ENCODE data around the gene COL5A1.

DNA sequence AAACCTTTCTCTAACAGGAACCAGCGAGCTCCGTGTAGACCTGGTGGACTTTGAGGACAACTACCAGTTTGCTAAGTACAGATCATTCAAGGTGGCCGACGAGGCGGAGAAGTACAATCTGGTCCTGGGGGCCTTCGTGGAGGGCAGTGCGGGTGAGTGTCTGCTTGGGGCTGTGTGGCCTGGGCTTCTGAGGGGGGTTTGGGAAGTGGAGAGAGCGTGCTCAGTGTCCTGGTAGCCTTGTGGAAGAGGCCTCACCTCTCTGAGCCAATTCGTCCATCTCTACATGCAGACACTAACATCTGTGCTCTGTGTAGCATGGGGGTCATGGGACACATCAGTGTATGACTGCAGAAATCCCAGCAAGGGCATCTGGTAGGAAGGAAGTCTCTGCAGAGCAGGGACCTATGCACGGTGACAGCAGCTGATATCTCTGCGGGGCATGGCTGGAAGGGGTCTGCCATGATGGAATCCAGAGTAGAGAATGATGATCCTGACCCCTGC is 244.9 kb downstream of the COL5A1 start:
- no peak for TF ChIP-seq ZFP30 (CRISPR knock-in tag; IDR thresholded peaks at IDR 0.05)
- no peak for TF ChIP-seq ZFP3 (CRISPR knock-in tag; IDR thresholded peaks at IDR 0.05)
- TF ChIP-seq, protein P1, sequence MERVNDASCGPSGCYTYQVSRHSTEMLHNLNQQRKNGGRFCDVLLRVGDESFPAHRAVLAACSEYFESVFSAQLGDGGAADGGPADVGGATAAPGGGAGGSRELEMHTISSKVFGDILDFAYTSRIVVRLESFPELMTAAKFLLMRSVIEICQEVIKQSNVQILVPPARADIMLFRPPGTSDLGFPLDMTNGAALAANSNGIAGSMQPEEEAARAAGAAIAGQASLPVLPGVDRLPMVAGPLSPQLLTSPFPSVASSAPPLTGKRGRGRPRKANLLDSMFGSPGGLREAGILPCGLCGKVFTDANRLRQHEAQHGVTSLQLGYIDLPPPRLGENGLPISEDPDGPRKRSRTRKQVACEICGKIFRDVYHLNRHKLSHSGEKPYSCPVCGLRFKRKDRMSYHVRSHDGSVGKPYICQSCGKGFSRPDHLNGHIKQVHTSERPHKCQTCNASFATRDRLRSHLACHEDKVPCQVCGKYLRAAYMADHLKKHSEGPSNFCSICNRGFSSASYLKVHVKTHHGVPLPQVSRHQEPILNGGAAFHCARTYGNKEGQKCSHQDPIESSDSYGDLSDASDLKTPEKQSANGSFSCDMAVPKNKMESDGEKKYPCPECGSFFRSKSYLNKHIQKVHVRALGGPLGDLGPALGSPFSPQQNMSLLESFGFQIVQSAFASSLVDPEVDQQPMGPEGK (CRISPR knock-in tag; IDR thresholded peaks at IDR 0.05; ENCODE audit: borderline replicate concordance) = no peak
- no peak for TF ChIP-seq CSDC2 (CRISPR knock-in tag; IDR thresholded peaks at IDR 0.05)
- TF ChIP-seq CREB5 (CRISPR knock-in tag; IDR thresholded peaks at IDR 0.05; ENCODE audit: low read depth) = no peak
- no peak for TF ChIP-seq TOX (CRISPR knock-in tag; IDR thresholded peaks at IDR 0.05; ENCODE audit: borderline replicate concordance)
- no peak for TF ChIP-seq ARNTL (CRISPR knock-in tag; IDR thresholded peaks at IDR 0.05; ENCODE audit: borderline replicate concordance, low read depth)
- TF ChIP-seq, protein P2, sequence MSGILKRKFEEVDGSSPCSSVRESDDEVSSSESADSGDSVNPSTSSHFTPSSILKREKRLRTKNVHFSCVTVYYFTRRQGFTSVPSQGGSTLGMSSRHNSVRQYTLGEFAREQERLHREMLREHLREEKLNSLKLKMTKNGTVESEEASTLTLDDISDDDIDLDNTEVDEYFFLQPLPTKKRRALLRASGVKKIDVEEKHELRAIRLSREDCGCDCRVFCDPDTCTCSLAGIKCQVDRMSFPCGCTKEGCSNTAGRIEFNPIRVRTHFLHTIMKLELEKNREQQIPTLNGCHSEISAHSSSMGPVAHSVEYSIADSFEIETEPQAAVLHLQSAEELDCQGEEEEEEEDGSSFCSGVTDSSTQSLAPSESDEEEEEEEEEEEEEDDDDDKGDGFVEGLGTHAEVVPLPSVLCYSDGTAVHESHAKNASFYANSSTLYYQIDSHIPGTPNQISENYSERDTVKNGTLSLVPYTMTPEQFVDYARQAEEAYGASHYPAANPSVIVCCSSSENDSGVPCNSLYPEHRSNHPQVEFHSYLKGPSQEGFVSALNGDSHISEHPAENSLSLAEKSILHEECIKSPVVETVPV (CRISPR knock-in tag; IDR thresholded peaks at IDR 0.05) = no peak
- TF ChIP-seq, protein P3, sequence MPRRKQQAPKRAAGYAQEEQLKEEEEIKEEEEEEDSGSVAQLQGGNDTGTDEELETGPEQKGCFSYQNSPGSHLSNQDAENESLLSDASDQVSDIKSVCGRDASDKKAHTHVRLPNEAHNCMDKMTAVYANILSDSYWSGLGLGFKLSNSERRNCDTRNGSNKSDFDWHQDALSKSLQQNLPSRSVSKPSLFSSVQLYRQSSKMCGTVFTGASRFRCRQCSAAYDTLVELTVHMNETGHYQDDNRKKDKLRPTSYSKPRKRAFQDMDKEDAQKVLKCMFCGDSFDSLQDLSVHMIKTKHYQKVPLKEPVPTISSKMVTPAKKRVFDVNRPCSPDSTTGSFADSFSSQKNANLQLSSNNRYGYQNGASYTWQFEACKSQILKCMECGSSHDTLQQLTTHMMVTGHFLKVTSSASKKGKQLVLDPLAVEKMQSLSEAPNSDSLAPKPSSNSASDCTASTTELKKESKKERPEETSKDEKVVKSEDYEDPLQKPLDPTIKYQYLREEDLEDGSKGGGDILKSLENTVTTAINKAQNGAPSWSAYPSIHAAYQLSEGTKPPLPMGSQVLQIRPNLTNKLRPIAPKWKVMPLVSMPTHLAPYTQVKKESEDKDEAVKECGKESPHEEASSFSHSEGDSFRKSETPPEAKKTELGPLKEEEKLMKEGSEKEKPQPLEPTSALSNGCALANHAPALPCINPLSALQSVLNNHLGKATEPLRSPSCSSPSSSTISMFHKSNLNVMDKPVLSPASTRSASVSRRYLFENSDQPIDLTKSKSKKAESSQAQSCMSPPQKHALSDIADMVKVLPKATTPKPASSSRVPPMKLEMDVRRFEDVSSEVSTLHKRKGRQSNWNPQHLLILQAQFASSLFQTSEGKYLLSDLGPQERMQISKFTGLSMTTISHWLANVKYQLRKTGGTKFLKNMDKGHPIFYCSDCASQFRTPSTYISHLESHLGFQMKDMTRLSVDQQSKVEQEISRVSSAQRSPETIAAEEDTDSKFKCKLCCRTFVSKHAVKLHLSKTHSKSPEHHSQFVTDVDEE (CRISPR knock-in tag; IDR thresholded peaks at IDR 0.05) = no peak
- no peak for TF ChIP-seq ZNF565 (CRISPR knock-in tag; conservative IDR thresholded peaks at IDR 0.05; ENCODE audit: low read depth)
- no peak for TF ChIP-seq TCF4 (CRISPR knock-in tag; IDR thresholded peaks at IDR 0.05; ENCODE audit: borderline replicate concordance)
- TF ChIP-seq GLIS3 (CRISPR knock-in tag; IDR thresholded peaks at IDR 0.05) = no peak
- no peak for TF ChIP-seq ZNF70 (CRISPR knock-in tag; IDR thresholded peaks at IDR 0.05)

Measured in SK-N-SH treated with all-trans-retinoic acid at 6 μM for 48 hours (cell line).